RCC 7860 (cell line): ENCODE data around the gene PRRG4.

Experiments used
- DNase-seq: peaks from one replicate; pipeline ENCODE4 v3.0.0-alpha.2; 2015; ENCODE audit warnings: low spot score
- FAIRE-seq: peaks from 2 replicates; lab custom pipeline; 2012; peaks lifted over from hg19 to GRCh38; lab: Jason Lieb, UNC

The PRRG4 gene

GRCh38 chr11:32905028-32905667 lies 75.4 kb downstream of the PRRG4 start:
- no peak for DNase-seq

More at GRCh38 chr11:32905028-32905667, 75.4 kb downstream of the PRRG4 start:
- FAIRE-seq = no peak
